HG03469 (cell line): ENCODE data around the gene NNMT.
"Not testable (repeated sequence)": the region's sequence is repeated elsewhere in the genome, so short reads cannot be mapped to it uniquely, and the experiment has no call there.

ENCODE experiments used
- ATAC-seq: cut with Tn5 transposase; IDR thresholded peaks from one replicate; pipeline ENCODE4 v1.9.1; 2021; ENCODE audit warnings: mild to moderate bottlenecking, moderate library complexity, moderate number of reproducible peaks; ENCODE audit not compliant: unreplicated experiment

The NNMT gene

DNA sequence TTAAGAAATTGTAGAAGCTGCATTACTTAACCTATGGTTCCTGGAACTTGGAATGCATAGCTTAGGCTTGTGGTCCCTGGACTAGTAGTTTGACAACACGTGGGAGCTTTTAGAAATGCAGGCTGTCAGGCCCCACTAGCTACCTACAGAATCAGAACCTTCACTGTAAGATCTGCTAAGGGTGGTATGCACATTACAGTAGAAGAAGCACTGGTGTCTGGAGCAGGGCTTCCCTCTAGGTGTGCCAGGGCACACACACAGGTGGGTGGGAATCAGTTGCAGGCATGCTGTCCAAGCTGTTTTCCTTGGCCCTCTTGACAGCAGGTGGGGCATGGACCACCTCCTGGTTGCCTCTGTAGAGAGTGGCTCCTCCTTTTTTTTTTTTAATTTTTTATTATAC lies 8.8 kb downstream of the NNMT start:
- no peak for ATAC-seq

- no peak for ATAC-seq
Measured at GRCh38 chr11:114307524-114308203, 11.5 kb downstream of the NNMT start.

- no peak for ATAC-seq
Measured at GRCh38 chr11:114308689-114309089, 12.5 kb downstream of the NNMT start.

DNA sequence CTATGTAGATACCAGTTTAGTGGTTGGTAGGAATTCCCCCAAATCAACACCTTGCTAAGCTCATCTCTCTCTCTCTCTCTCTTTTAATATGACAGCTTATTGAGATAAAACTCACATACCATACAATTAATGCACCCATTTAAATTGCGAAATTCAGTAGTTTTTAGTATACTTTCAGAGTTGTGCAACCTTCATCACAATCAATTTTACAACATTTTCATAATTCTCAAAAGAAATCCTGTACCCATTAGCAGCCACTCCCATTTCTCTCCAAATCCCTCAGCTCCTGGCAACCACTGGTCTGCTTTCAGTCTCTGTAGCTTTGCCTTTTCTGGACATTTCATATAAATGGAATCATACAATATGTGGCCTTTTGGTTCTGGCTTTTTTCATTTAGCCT lies 13.3 kb downstream of the NNMT start:
- ATAC-seq, result no peak

- ATAC-seq, result no peak
Measured at GRCh38 chr11:114310095-114310494, 13.9 kb downstream of the NNMT start.

DNA sequence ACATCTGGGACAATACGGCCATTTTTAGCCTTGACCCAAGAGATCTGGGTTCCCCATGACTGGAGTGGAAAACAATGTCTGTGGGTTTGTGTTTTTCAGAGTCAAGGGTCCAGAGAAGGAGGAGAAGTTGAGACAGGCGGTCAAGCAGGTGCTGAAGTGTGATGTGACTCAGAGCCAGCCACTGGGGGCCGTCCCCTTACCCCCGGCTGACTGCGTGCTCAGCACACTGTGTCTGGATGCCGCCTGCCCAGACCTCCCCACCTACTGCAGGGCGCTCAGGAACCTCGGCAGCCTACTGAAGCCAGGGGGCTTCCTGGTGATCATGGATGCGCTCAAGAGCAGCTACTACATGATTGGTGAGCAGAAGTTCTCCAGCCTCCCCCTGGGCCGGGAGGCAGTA lies 15.7 kb downstream of the NNMT start:
- ATAC-seq, result no peak

DNA sequence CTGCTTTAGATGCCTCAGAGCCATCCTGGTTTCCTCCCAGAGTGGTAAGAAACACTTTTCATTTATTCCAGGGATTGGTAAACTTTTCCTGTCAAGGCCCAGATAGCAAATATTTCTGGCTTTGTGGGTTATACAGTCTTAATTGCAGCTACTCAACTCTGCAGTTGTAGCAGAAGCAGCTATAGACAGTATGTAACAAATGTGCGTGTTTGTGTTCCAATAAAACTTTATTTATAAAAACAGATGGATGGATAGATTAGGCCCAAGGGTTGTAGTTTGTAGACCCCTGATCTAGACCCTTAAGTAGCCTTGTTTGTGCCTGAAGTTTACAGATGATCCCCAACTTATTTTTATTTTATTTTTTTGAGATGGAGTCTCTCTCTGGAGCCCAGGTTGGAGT lies 17.9 kb downstream of the NNMT start:
- ATAC-seq, result no peak

GRCh38 chr11:114315749-114316368 lies 19.7 kb downstream of the NNMT start:
- no peak for ATAC-seq

DNA sequence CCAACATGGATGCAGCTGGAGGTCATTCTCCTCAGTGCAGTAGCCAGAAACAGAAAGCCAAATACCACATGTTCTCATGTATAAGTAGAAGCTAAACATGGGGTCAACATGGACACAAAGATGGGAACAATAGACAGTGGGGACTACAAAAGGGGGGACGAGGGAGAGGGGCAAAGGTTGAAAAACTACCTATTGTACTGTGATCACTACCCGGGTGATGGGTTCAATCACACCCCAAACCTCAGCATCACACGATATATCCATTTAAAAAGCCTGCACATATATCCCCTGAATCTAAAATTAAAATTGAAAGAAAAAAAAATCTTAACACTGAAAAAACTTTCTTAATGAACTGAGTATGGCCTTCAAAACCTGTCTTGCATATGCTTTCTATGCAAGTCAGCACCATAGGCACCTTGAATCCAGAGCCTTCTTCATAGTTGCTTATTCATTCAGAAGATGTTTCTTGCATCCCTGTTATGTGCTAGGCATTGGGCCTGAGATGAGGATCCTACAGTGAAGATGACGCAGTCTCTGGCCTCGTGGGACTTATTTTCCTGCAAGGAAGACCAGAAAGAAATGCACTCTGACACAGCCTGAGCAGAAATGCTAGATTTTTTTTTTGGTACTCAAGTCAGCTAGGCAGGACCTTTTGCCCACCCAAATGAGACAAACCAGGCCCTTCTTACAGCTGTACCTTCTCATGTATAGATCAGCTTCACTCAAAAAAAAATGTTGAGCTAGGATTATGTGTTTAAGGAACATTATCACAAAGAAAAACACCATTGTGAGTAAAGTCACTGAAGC lies 21.0 kb downstream of the NNMT start:
- no peak for ATAC-seq

GRCh38 chr11:114317787-114318137 lies 21.6 kb downstream of the NNMT start:
- ATAC-seq, result no peak

GRCh38 chr11:114318361-114318760 lies 22.2 kb downstream of the NNMT start:
- no peak for ATAC-seq

DNA sequence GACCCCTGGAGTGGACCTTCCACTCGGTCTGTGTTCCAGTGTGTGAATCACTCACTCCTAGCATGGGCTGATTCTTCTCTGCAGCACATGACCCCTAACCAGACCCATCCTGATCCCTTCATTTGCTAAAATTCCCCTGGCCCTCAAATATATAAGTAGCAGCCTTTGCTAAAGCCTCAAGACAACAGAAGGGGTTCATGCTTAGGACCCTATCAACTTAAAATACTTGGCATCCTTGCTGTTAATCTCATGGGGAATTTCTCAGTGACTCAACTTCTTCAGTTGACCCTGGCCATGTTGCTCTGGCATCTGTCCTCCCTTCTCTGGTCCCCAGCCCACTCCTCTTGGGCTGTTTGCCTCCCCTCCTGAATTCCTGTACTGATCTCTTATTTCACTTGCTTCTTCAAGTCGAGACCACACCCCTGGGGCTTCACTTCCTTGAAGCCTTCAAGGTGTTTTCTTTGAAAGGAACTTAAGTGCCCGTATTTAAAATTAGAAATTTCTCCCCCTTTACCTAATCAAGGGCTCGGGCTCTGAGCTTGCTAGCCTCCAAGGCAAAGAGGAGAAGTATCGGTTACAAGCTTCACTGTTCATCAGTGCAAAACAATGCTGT lies 23.6 kb downstream of the NNMT start:
- ATAC-seq, result no peak

GRCh38 chr11:114321621-114322257 lies 25.5 kb downstream of the NNMT start:
- no peak for ATAC-seq

DNA sequence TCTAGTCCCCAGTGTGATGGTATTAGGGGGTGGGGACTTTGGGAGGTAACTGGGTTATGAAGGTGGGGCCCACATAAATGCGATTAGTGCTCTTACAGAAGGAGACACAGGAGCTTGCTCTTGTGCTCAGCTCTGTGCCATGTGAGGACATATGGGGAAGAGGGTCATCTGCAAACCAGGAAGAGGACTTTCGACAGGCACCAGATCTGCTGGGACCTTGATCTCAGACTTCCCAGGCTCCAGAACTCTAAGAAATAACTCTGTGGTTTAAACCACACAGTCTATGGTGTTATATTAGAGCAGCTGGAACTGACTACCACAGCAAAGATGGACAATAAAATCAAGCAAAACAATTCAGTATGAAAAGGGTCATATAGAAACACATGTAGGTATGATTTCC lies 26.7 kb downstream of the NNMT start:
- ATAC-seq, result no peak

- no peak for ATAC-seq
Measured at GRCh38 chr11:114326151-114326550, 30.0 kb downstream of the NNMT start.

GRCh38 chr11:114326776-114327175 lies 30.6 kb downstream of the NNMT start:
- no peak for ATAC-seq

DNA sequence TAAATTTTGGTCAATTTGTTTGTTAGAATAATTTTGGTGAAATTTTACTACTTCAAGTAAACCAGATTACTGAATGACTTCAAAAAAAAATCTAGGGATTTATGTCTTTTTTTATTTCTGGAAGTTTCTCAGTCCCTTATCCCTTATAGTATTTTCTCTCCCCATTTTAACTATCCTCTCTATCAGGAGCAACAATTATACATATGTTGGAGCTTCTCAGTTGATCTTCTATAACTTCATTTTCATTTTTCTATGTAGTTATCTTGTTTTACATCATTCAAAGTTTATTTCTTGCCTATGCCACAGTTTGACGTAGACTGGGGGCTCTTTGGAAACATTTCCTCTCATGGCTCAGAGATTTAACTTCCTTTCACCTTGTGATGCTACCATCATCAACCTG lies 34.2 kb downstream of the NNMT start:
- no peak for ATAC-seq

DNA sequence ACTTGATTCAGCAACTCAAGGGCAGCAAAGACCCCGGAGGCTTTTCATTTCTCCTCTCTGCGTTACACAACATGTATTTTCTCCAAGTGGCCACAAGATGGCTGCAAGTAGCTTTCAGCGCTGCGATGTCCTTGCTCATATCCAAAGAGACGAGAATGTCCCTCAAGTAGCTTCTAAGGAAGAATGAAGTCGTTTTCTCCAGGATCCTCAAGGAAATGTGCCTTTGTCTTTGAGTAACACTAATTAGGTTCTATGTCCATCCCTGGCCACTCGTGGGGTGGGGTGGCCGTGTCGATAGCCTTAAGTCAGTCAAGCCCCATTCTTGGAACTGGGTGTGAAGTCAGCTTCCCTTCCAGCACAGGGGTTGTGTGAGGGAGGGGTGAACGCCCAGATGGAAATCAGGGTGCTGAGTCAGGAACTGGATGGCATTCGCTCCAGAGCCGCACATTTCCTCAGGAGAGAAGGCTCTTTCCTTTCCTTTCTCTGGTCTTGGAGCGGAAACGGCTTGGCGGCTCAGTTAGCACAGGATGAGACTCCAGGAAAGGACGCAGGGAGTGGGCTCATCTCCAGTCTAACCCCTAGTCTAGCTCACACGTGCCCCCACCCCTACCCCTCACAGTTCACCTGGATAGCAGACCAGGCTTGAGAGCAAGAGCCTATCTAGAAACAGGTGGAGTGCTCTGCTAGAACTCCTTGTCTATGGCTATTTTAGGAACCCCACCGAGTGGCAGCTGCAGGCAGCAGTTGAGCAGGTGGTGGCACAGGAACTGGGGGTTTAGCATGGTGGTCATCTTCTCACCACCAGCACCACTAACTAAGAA lies 44.3 kb downstream of the NNMT start:
- ATAC-seq, result no peak

DNA sequence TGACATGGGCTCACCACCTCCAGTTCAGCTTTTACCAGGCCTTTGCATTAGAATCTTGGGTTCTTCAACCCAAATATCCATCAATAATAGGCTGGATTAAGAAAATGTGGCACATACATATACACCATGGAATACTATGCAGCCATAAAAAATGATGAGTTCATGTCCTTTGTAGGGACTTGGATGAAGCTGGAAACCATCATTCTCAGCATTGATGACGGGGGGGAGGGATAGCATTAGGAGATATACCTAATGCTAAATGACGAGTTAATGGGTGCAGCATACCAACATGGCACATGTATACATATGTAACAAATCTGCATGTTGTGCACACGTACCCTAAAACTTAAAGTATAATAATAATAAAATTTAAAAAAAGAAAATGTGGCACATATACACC lies 45.5 kb downstream of the NNMT start:
- not testable (repeated sequence) for ATAC-seq

GRCh38 chr11:114342476-114342875 lies 46.3 kb downstream of the NNMT start:
- no peak for ATAC-seq
